Stomach (tissue), 9 donors: ENCODE data around the gene SLC22A17. TPM values are rescaled to one million over a fixed set of nuclear protein-coding genes. Genes with fewer than 3 reads are reported as not detected.

Experiments used
- DNase-seq, 2 donors: peaks; one replicate each; pipeline versions ENCODE4 v3.0.0 to v3.0.0-alpha.2; 2013 to 2019
- H3K27ac ChIP-seq, 5 donors: fragments of 200-600 bp in 4 of 5; sonication (generic) in 4 of 5; one replicate each; pipeline ENCODE4 v1.5.1; 2013 to 2019; ENCODE audit warnings: mild to moderate bottlenecking in 1 of 5, moderate library complexity in 1 of 5
- H3K27me3 ChIP-seq, 3 donors: fragments of 200-600 bp; sonication (generic); one replicate each; pipeline ENCODE4 v1.5.1; 2017 to 2019; ENCODE audit warnings: mixed run types in 1 of 3
- H3K36me3 ChIP-seq, 4 donors: fragments of 200-600 bp; sonication (generic); 1 replicate in 3 of 4; 2 replicates in 1 of 4; pipeline ENCODE4 v1.5.1; 2016 to 2019
- H3K4me1 ChIP-seq, 4 donors: fragments of 200-600 bp; sonication (generic); one replicate each; pipeline ENCODE4 v1.5.1; 2016 to 2019
- H3K4me3 ChIP-seq, 4 donors: fragments of 200-600 bp; sonication (generic) in 3 of 4; one replicate each; pipeline ENCODE4 v1.5.1; 2016 to 2019; ENCODE audit warnings: mild to moderate bottlenecking in 1 of 4
- H3K9me3 ChIP-seq, 4 donors: fragments of 200-600 bp; sonication (generic); one replicate each; pipeline ENCODE4 v1.5.1; 2016 to 2019
- EP300 ChIP-seq: sonication (generic); formaldehyde crosslinking; IDR thresholded peaks from one replicate; pipeline ENCODE4 v1.6.1; 2017; ENCODE audit warnings: antibody characterized with exemption
- POLR2A ChIP-seq, 4 donors: fragments of 450-650 bp; IDR thresholded peaks; one replicate each; pipeline ENCODE4 v1.6.1; 2016; ENCODE audit warnings: antibody characterized with exemption in 4 of 4, control low read depth in 2 of 4, mild to moderate bottlenecking in 1 of 4, moderate library complexity in 1 of 4
- POLR2AphosphoS5 ChIP-seq, 3 donors: sonication (generic); formaldehyde crosslinking; IDR thresholded peaks; one replicate each; pipeline ENCODE4 v1.6.1; 2016; ENCODE audit warnings: antibody characterized with exemption in 3 of 3
- WGBS, 5 donors: extraction: QIAGEN DNeasy Blood & Tissue Kit in 3 of 5; methylation state at CpG; one replicate each; pipeline versions ENCODE4 v1.1.5 to v1.1.7; 2013 to 2018; 5-methylcytosine and 5-hydroxymethylcytosine counted together
- intact Hi-C: fragments of 100-400 bp; cut with DNase I; formaldehyde crosslinking; loops from one replicate; pipeline ENCODE4 v1.15.1; 2023; ENCODE audit warnings: low total_unique reads
- polyA plus RNA-seq, 3 donors: library from polyadenylated mRNA; stranded (reverse); fragments of 200-250 nt; gene quantifications; one replicate each; pipeline ENCODE4 v1.2.3, GENCODE V29; 2013
- total RNA-seq, 5 donors: library from RNA; depleted of rRNA; stranded (reverse); fragments of >200 nt; gene quantifications; one replicate each; pipeline versions ENCODE4 v1.1.0 to v1.2.3, GENCODE V29; 2014 to 2016
- TF ChIP-seq, protein P1 (sequence below), 7 experiments: fragments of 450-650 bp in 4 of 7; fragments of 200-600 bp in 3 of 7; sonication (generic) in 3 of 7; IDR thresholded peaks; one replicate each; pipeline ENCODE4 v1.5.1; 2016 to 2019; ENCODE audit warnings: antibody characterized with exemption in 7 of 7, control low read depth in 2 of 7, mild to moderate bottlenecking in 1 of 7
- donor health status: healthy with polysubstance abuse.
- donor health status: Bipolar disorder and iron deficiency.
- donor health status: healthy.

The SLC22A17 gene
- total and polyA plus RNA-seq, 8 donors = 7.0 to 33.3 (median 17.2) TPM

- WGBS, 5 donors = 3 to 11% (median 4%) methylated on average over 13 of the region's 13 CpGs
Observed at GRCh38 chr14:23300687-23301223, 51.9 kb downstream of the SLC22A17 start.

GRCh38 chr14:23299986-23300686, 52.6 kb downstream of the SLC22A17 start:
- 51 to 63% (median 56%) methylated on average over 10 of the region's 10 CpGs for WGBS, 5 donors
- intact Hi-C loops = no loop called here

More at GRCh38 chr14:23300687-23301223, 51.9 kb downstream of the SLC22A17 start:
- TF ChIP-seq POLR2A (IDR thresholded peaks at IDR 0.05) = no peak
- TF ChIP-seq EP300 = no peak
- TF ChIP-seq, protein P1, sequence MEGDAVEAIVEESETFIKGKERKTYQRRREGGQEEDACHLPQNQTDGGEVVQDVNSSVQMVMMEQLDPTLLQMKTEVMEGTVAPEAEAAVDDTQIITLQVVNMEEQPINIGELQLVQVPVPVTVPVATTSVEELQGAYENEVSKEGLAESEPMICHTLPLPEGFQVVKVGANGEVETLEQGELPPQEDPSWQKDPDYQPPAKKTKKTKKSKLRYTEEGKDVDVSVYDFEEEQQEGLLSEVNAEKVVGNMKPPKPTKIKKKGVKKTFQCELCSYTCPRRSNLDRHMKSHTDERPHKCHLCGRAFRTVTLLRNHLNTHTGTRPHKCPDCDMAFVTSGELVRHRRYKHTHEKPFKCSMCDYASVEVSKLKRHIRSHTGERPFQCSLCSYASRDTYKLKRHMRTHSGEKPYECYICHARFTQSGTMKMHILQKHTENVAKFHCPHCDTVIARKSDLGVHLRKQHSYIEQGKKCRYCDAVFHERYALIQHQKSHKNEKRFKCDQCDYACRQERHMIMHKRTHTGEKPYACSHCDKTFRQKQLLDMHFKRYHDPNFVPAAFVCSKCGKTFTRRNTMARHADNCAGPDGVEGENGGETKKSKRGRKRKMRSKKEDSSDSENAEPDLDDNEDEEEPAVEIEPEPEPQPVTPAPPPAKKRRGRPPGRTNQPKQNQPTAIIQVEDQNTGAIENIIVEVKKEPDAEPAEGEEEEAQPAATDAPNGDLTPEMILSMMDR (IDR thresholded peaks at IDR 0.05) = no peak
- no peak for TF ChIP-seq POLR2AphosphoS5 (IDR thresholded peaks at IDR 0.05)
- H3K27me3 ChIP-seq = no peaks in the 10 kb centered on the region
- intact Hi-C loops = no loop called here
- no peaks in the 10 kb centered on the region for H3K9me3 ChIP-seq
- peak overlapping the region; percentile 67 to 73 (median 72) for H3K4me3 ChIP-seq
- peak overlapping the region; percentile 93 to 98 (median 98) for H3K27ac ChIP-seq
- DNase-seq = peak in 1 of 2 donors; percentile 62
- peaks cover 30 to 47% (median 45%) of the 10 kb centered on the region in 4 donors for H3K4me1 ChIP-seq
- peaks cover 0 to 23% (median 8%) of the 10 kb centered on the region in 4 donors for H3K36me3 ChIP-seq

DNA sequence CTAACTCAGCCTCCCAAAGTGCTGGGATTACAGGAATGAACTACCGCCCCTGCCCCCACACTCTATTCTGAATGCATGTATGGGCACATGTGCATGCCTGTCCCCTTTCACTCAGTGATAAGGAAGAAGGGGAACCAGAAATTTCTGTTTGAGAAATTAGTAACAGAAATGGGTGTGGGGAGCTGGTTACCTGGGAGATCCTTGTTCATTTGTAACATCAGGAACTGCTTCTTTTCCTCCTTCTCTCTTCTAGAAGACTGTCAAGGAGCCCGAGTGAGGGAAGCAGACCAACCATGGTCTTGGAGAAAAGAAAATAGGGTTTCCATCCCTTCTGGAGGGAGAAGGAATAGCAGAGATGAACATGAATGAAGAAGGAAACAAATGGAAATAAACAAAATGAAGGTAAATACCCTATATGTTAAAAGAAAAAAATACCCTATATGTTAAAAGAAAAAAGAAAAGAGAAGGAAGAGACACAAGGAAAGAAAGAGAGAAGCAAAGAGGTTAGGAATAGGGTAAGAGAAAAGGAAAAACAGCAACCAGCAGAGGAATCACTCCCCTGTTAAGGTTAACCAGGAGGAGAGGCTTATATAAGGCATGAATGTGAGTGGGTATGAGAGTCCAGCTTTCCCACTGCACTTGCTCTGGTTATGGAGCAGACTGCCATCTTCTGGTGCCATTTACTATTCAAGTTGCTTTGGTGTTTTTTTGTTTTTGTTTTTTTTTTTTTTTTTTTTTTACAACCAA, 53.3 kb downstream of the SLC22A17 start:
- 44 to 67% (median 64%) methylated on average over 2 of the region's 2 CpGs for WGBS, 5 donors
- peak overlapping the region; percentile 51 to 98 (median 98) for H3K27ac ChIP-seq
- H3K27me3 ChIP-seq = no peaks in the 10 kb centered on the region
- H3K4me1 ChIP-seq = peaks cover 30 to 51% (median 46%) of the 10 kb centered on the region in 4 donors
- no peaks in the 10 kb centered on the region for H3K9me3 ChIP-seq
- TF ChIP-seq POLR2AphosphoS5 (IDR thresholded peaks at IDR 0.05) = peak in 1 of 3 donors; percentile 36
- TF ChIP-seq, protein P1 (IDR thresholded peaks at IDR 0.05) = peak in 1 of 7 experiments; percentile 20
- no peak for TF ChIP-seq POLR2A (IDR thresholded peaks at IDR 0.05)
- peak overlapping the region in 1 of 4 donors; percentile 73 for H3K4me3 ChIP-seq
- peaks cover 0 to 23% (median 8%) of the 10 kb centered on the region in 4 donors for H3K36me3 ChIP-seq
- peak in 1 of 2 donors; percentile 86 for DNase-seq
- intact Hi-C loops = no loop called here

More at GRCh38 chr14:23299986-23300686, 52.6 kb downstream of the SLC22A17 start:
- no peaks in the 10 kb centered on the region for H3K9me3 ChIP-seq
- peaks cover 0 to 23% (median 8%) of the 10 kb centered on the region in 4 donors for H3K36me3 ChIP-seq
- peak overlapping the region; percentile 67 to 73 (median 72) for H3K4me3 ChIP-seq
- peak overlapping the region; percentile 93 to 98 (median 98) for H3K27ac ChIP-seq
- TF ChIP-seq EP300 (no peak), POLR2A (IDR thresholded peaks at IDR 0.05) (no peak), POLR2AphosphoS5 (IDR thresholded peaks at IDR 0.05) (no peak)
- TF ChIP-seq, protein P1 (IDR thresholded peaks at IDR 0.05) = no peak
- H3K27me3 ChIP-seq = no peaks in the 10 kb centered on the region
- H3K4me1 ChIP-seq = peaks cover 26 to 44% (median 42%) of the 10 kb centered on the region in 4 donors
- no peak for DNase-seq

DNA sequence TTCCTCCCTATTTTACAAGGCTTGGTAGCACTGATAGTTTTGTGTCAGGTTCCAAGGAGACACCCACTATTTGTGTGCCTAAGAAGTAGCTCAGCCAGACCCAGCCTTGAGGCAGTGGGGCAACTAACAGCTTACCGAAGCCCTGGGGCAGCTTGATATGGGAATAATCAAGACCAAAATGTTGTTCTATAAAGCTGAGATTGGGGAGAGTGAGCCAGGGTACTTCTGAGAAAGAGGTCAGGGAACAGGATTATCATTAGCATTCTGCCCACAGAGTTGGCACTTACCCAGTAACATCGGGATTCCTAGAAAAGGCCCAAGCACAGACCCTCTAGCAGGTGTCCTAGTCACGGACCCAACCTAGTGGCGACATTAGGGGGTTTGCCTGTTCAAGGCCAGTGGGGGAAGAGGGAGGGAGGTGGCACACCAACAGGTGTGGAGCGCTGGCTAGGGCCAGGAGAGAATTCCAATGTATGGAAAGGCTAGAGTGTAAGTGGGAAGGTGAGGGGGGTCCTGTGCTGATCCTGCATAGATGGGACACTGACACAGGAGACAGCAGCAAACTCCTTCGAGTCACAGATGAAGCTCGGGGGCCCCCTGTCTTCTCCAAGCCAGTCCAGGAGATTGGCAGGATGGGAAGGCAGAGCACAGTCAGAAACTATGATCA, 54.9 kb downstream of the SLC22A17 start:
- DNase-seq = no peak
- TF ChIP-seq POLR2A (IDR thresholded peaks at IDR 0.05) = no peak
- TF ChIP-seq EP300 = no peak
- no peak for TF ChIP-seq POLR2AphosphoS5 (IDR thresholded peaks at IDR 0.05)
- TF ChIP-seq, protein P1 (IDR thresholded peaks at IDR 0.05) = no peak
- intact Hi-C loops = no loop called here
- WGBS, 5 donors = 79 to 82% (median 81%) methylated on average over 7 of the region's 7 CpGs
- peaks cover 25 to 45% (median 41%) of the 10 kb centered on the region in 4 donors for H3K4me1 ChIP-seq
- no peaks in the 10 kb centered on the region for H3K27me3 ChIP-seq
- H3K27ac ChIP-seq = peak overlapping the region in 3 of 5 donors; percentile 98
- H3K4me3 ChIP-seq = no peak overlapping the region
- H3K9me3 ChIP-seq = no peaks in the 10 kb centered on the region
- H3K36me3 ChIP-seq = peaks cover 0 to 23% (median 8%) of the 10 kb centered on the region in 4 donors
